ENCODE results near the gene THSD8.
A peak's percentile ranks its signal among the peaks of the same experiment; 100 is the strongest.

DNA sequence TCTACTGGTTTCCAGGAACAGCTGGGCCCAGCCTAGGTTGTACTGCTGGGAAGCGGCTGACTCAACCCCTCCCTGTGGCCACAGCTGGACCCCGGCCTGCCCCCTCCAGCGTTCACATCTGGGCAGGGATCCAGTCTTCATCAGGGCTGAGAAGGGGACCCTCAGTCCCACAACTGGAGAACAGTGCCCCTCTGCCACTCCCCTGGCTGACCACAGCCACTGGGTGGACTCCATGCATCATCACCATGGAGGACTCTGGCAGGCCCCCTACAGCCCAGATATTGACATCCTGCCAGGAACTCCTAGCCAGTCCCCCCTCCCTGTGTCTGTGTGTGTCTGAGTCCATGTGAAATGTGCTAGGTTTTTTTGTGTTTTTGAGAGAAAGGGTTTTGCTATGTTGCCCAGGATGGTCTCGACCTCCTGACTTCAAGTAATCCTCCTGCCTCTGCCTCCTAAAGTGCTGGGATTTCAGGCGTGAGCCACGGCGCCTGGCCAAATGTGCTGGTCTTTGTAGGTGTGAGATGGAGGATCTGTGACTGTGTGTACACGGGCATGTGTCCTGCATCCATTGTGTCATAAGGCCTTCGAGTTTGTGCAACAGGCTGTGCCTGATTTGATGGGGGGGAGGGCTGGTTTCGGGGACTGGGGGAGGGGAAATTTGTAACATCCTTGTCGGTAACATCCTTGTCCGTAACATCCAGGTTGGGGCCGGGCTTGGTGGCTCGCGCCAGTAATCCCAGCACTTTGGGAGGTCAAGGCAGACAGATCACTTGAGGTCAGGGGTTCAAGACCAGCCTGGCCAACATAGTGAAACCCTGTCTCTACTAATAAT is 22.5 kb upstream of the THSD8 start:
- TF ChIP-seq, protein P1, sequence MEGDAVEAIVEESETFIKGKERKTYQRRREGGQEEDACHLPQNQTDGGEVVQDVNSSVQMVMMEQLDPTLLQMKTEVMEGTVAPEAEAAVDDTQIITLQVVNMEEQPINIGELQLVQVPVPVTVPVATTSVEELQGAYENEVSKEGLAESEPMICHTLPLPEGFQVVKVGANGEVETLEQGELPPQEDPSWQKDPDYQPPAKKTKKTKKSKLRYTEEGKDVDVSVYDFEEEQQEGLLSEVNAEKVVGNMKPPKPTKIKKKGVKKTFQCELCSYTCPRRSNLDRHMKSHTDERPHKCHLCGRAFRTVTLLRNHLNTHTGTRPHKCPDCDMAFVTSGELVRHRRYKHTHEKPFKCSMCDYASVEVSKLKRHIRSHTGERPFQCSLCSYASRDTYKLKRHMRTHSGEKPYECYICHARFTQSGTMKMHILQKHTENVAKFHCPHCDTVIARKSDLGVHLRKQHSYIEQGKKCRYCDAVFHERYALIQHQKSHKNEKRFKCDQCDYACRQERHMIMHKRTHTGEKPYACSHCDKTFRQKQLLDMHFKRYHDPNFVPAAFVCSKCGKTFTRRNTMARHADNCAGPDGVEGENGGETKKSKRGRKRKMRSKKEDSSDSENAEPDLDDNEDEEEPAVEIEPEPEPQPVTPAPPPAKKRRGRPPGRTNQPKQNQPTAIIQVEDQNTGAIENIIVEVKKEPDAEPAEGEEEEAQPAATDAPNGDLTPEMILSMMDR (IDR thresholded peaks at IDR 0.05) = peak; percentile 26
- no peak for TF ChIP-seq EZH2 (IDR thresholded peaks at IDR 0.05)
